AG08396 (cell line): ENCODE results near the gene NWD2.
"Not testable (repeated sequence)": the region's sequence is repeated elsewhere in the genome, so short reads cannot be mapped to it uniquely, and the experiment has no call there.

Source experiments
- DNase-seq: peaks from one replicate; pipeline ENCODE4 v3.0.0; 2012; ENCODE audit warnings: low spot score, mixed read lengths

NWD2 gene

DNA sequence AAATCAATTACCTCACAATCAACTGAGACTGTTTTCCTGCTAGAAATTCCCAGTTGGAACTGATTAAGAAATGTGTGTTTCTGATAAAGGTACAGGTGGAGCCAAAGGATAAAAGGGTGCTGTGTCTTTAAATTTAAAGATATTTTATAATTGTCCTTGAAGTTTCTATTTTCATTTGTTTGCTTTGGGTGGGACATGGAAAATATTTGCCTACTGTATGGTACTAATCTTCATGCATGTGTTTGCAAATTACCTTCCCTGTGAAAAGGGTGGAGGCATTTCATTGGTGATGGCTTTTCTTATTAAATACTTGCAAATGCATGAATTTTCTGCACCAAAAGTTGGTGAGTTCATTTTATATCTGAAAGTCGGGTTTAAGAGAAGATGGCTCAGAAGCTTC, 225.7 kb downstream of the NWD2 start:
- DNase-seq: no peak

DNA sequence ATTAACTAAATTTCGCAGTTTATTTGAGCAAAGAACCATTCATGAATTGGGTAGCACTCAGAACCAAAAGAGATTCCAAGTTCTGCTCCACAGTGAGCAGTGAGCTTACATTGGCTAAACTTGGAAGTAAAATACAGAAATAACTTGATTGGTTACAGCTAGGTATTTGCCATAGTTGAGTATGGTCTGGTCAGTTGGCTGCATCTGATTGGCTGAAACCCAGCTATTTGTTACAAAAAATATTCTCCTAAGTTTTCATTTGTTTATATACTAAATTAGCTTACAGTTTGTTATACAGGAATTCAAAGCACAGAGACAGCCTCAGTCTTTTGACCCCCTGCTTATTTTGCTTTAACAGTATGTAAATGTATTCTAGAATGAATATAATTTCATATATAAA, 226.6 kb downstream of the NWD2 start:
- DNase-seq: no peak

DNA sequence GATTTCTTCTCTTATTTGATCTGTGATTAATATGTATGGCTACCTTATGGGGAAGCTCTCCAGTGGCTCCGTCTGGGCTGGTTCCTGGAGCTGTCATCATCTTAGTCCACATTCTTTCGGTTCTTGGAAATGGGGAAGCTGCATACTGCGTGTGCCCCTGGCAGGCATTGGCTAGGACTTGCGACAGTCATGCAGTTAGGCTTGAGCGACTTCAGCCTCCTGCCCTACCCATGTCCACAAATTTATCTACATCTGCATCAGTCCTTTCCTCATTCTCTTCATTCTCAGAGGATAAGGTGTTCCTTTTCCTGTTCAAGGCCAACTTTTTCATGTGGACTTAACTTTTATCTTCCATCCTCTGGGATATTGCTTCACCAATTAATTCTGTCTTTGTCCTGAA, 227.4 kb downstream of the NWD2 start:
- no peak for DNase-seq

DNA sequence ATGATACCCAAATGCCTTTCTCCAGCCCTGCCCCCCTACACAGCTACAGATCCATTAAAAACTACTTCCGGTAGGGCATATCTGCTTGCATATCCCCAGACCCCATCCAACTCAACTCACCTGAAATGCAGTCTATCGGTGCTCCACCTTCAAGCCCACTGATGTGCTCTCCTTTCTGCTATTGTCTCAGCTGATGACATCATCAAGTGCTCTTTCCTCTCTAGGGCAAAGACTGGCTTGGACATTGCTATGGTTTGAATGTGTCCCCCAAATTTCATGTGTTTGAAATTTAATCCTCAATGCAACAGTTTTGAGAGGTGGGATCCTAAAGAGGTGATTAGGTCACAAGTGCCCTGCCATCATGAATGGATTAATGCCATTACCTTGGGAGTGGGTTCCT, 229.3 kb downstream of the NWD2 start:
- no peak for DNase-seq

DNA sequence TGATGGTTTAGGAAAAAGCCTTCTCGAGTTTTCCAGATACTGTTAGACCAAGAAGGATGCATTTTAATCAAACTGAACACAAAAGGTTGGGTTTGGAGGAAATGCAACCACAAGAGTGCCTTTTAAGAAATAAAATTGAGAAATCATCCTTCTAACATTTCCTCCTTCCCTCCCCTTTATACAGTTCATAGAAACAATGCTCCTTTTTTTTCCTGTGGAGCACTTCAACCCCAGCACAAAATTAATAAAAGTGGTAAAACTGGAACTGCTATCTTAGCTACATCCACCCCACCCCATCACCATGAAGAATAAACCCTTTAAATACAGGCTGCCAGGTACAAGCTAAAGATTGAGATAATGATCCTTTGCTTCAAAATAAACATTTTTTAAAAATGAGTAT, 230.5 kb downstream of the NWD2 start:
- DNase-seq: no peak

DNA sequence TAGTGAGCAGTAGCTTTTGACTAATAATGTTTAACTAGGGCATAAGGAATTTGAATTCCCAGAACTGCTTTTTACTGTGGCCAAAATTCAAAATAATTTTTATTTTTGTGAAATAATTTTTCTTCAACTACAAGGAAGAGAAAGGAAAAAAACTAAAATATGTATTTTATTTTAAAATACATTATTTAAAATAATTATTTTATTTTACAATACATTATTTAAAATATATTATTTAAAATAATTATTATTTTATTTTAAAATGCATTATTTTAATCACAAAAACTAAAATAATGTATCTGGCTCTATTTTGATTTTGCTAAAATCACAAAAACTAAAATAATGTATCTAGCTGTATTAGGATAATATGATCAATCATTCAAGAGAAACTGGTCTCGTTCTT, 231.2 kb downstream of the NWD2 start:
- DNase-seq: no peak

DNA sequence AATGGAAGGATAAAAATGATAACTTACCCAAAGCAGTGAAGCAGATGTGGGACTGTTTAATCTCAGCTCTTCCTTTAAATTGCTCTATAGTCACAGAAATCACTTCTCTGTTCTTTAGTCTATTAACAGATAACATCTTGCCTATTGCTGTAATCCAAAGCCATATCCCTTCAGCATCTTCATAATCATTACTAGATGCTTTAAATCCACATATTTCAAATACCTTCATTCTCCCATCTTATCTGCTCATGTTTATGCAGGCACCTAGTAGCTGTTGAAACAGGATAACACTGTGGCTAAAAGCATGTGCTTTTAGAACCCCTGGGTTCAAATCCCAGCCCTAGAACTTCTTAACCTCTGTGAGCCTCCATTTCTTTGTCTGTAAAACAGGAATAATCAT, 231.7 kb downstream of the NWD2 start:
- no peak for DNase-seq

DNA sequence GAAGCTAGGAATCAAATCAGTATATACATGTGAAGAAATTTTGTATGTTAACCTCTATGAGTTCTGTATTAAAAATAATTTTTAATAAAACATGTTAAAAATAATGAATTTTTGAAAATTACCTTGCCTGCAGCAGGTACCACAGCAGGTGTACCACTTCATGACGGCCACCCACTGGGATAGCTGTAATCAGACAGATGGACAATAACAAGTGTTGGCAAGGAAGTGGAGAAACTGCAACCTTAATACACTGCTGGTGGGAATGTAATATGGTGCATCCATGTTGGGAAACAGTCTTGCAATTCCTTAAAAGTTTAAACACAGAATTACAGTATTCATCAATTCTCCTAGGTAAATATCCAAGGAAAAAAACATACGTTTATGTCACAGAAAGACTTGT, 232.1 kb downstream of the NWD2 start:
- no peak for DNase-seq

DNA sequence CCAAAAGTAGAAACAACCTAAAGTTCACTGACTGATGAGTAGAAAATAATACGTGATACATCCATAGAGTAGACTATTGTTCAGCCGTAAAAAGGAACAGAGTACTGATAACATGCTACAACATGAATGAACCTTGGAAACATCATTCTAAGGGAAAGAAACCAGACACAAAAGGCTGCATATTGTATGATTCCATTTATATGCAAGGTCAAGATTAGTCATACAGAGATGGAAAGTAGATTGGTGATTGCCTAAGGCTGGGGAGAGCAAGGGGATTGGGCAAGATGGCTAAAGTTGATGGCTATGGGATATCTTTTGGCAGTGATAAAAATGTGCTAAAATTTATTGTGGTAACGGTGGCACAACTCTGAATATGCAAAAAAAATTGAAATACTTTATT, 232.6 kb downstream of the NWD2 start:
- no peak for DNase-seq

DNA sequence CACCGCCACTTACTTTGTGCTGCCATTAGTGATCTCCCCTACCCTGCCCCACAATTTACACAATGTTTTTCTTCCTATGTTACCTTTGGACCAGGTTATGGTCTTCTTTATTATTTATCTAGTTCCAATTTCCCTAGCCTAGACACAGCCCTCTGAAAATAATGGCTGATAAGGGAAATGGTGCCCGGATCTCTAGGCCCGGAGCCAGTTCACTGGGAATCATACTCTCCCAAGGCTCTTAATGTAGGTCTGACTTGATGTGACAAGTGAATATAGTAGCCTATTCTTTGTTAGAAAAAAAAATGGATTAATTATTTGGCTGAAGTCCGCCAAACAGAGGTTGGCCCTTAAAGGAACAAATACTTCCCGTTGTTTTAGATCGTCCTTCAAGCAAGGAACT, 233.6 kb downstream of the NWD2 start:
- no peak for DNase-seq

DNA sequence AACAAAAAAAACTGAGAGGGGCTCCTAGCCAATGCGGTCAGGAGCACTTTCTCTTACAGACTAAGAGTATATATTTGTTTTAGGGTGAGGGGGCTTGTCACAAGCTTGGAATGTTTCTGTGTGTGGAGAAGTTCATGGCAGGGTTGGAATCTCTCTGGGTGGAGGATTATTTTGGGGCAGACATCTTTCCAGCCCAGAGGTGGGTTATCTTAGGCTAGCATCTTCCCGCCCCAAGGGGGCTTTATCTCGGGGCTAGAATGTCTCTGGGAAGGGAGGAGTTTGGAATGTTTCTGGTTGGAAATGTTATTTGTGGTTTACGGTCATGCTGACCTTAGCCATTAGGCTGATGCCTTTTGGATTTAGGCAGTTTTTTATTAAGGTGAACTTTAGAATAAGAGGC, 236.0 kb downstream of the NWD2 start:
- DNase-seq: no peak

DNA sequence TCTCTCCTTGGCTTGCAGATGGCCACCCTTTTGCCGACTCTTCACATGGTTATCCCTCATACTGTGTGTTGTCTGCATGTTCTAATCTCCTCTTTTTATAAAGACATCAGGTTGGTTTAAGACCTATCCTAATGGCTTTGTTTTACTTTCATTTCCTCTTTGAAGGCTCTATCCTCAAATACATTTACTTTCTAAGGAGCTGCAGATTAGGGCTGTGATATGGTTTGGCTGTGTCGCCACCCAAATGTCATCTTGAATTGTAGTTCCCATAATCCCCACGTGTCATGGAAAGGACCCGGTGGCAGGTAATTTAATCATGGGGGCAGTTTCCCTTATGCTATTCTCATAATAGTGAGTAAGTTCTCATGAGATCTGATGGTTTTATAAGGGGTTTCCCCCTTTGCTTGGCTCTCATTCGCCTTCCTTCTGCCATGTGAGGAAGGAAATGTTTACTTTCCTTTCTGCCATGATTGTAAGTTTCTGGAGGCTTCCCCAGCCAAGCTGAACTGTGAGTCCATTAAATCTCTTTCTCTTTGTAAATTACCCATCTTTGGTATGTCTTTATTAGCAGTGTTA, 237.1 kb downstream of the NWD2 start:
- DNase-seq: no peak

DNA sequence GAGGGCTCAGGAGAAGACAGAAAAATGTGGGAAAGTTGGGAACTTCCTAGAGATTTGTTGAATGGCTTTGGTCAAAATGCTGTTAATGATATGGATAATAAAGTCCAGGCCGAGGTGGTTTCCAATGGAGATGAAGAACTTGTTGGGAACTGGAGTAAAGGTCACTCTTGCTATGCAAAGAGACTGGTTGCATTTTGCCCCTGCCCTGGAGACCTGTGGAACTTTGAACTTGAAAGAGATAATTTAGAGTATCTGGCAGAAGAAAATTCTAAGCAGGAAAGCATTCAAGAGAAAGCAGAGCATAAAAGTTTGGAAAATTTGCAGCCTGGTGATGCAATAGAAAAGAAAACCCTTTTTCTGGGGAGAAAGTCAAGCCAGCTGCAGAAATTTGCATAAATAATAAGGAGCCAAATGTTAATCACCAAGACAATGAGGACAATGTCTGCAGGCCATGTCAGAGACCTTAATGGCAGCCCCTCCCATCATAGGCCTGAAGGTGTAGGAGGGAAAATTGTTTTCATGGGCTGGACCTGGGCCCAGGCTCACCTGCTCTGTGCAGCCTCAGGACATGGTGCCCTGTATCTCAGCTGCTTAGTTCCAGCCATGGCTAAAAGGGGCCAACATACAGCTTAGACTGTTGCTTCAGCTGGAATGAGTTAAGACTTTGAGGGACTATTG, 237.8 kb downstream of the NWD2 start:
- no peak for DNase-seq

DNA sequence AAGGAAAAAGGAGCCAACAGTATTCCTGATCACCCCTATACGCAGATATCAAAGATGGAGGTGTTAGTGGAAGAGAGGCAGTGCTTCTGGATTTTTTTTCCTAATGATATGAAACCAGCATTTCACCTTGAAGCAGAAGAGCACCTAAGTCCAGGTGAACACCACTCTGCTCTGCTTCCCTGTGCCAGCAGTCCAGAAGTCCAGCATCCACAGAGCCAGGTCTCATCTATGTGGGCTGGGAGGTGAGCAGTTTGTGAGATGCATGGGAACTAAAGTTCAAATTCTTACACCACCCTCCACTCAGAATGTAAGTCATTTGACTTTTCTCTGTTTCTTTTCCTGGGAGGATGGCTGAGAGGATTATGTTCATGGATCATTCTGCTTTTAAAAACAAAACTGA, 239.1 kb downstream of the NWD2 start:
- no peak for DNase-seq

DNA sequence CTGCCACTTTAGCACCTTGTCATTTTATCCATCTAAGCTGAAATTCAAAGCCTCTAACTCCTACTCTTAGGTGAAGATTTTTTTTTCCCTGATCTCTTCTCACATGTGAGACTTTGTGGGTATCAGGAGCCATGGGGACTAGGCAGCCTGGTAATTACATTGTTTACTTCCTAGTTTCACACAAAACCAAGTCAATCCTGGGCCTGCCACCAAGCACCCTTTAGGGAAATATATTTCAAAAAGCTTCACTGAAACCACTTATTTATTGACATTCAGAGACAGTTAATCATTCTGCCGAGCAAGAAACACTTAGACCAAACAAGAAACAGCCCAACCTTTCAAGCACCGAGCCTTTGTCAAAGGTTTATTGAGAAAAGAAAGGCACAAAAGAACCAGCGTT, 241.6 kb downstream of the NWD2 start:
- no peak for DNase-seq

DNA sequence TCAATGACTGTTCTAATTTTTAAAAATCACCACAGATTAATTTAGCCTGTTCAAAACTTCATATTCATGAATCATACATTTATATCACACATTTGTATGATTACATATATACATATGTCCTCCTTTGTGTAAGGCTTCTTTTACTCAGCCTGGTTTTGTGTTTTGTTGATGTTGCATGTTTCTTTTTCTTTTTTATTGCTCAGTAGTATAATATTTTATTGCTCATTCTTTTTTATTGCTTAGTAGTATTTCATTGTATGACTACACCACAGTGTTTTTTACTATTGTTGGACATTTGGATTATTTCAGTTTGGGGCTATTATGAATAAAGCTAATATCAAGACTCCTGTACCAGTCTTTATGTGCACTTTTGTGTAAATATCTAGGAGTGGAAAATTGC, 243.1 kb downstream of the NWD2 start:
- DNase-seq: no peak

DNA sequence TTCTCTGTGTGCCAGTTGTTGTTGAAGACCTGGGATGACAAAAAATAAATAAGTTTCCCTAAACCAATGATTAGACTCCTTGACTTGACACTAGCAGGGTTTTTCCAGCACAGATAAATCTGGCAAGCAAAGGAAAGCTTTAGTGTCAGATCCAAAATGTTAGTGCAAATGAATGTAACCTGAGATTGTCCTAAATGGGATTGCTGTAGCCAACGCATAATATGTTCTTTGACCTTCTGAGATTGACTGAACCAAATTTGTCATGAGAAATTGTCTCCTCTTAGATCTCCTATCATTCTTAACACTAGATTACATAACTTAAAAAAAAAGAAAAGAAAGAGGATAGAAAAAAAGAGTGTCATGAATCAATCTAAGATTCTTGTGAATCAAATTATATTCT, 245.2 kb downstream of the NWD2 start:
- no peak for DNase-seq

DNA sequence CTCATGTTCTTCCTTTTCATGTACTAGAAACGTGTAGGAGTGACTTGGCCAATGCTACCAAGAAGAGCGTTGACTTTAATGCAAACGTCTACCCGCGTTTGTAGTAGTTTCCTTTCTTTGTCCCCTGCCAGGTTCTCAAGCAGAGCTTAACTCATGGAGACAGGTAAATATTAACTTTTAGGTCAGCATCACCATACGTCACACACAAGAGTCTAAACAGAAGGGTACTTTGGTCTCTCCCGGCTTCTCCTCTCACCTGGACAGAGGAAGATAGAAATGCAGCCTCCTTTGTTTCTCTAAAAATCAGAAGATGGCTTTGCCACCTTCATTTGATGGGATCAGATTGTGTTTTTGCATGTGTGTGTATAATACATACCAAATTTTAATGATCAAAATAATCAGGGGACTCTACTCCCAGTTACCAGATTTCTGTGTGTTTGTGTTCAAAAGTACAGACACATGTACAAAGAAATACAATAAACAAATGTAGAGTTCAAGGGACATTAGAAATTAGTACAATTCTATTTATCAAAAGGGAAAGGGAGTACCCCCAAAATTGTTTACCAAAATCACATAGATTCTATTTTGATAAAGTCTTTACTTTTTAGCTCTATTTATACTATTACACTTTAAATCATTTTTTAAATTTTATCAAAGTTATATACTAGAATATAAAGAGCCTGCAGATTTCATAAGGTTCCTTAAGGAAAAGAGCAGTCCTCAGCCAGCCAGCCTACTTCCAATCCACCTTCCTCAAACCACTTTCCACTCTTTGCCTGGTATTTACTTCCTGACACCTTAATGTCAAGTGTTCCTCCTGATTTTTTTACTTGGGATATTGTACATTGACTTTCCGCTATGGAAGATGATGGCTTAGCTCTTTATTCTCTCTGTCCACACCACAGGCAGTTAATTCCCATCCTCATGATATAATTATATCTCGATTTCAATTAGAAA, 246.1 kb downstream of the NWD2 start:
- no peak for DNase-seq

DNA sequence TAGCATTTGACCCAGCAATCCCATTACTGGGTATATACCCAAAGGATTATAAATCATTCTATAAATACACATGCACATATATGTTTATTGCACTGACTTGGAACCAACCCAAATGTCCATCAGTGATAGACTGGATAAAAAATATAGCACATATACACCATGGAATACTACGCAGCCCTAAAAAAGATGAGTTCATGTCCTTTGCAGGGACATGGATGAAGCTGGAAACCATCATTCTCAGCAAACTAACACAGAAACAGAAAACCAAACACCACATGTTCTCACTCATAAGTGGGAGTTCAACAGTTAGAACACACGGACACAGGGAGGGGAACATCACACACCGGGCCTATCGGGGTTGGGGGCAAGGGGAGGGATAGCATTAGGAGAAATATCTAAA, 250.8 kb downstream of the NWD2 start:
- DNase-seq: not testable (repeated sequence)
